DMS79 treated with DMSO at 0.1 percent for 48 hours (cell line): Measurements from ENCODE around the gene MFSD12.
"Not testable (repeated sequence)": the region's sequence is repeated elsewhere in the genome, so short reads cannot be mapped to it uniquely, and the experiment has no call there.

Experiments used
- DNase-seq: peaks from one replicate; lab custom pipeline; 2025; lab: John Stamatoyannopoulos, UW

The MFSD12 gene

DNA sequence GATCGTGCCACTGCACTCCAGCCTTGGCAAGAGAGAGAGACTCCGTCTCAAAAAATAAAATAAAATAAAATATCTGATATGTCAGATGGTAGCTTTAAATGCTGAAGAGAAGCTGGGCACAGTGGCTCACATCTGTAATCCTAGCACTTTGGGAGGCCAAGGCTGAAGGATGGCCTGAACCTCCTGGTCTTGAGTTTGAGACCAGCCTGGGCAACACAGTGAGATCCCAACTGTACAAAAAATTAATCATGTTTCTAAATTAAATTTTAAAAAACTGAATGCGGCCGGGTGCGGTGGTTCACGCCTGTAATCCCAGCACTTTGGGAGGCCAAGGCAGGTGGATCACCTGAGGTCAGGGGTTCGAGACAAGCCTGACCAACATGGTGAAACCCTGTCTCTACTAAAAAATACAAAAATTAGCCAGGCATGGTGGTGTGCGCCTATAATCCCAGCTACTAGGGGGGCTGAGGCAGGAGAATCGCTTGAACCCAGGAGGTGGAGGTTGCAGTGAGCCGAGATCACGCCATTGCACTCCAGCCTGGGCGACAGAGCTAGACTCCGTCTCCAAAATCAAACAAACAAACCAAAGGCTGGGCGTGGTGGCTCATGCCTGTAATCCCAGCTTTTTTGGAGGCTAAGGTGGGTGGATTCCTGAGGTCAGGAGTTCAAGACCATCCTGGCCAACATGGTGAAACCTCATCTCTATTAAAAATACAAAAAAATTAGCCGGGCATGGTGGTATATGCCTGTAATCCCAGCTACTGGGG is 26.8 kb upstream of the MFSD12 start:
- DNase-seq = not testable (repeated sequence)

- not testable (repeated sequence) for DNase-seq
Measured at GRCh38 chr19:3581792-3582191, 24.4 kb upstream of the MFSD12 start.

- no peak for DNase-seq
Measured at GRCh38 chr19:3580156-3580934, 23.0 kb upstream of the MFSD12 start.

DNA sequence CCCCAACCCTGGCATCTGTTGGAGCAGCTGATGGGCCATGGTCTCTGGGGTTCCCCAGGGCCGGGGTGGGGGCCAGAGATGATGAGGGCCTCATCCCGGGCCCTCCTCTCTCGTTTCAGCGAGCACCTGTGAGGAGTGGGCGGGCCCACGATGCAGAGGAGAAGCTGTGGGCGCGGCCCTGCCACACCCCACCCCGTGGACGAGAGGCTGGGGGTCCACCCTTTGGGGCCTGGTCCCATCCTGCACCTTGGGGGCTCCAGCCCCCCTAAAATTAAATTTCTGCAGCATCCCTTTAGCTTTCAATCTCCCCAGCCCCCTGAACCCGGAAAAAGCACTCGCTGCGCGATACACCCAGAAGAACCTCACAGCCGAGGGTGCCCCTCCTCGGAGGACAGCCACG is 21.0 kb upstream of the MFSD12 start:
- DNase-seq = no peak

- DNase-seq = no peak
Measured at GRCh38 chr19:3577723-3578344, 20.4 kb upstream of the MFSD12 start.

DNA sequence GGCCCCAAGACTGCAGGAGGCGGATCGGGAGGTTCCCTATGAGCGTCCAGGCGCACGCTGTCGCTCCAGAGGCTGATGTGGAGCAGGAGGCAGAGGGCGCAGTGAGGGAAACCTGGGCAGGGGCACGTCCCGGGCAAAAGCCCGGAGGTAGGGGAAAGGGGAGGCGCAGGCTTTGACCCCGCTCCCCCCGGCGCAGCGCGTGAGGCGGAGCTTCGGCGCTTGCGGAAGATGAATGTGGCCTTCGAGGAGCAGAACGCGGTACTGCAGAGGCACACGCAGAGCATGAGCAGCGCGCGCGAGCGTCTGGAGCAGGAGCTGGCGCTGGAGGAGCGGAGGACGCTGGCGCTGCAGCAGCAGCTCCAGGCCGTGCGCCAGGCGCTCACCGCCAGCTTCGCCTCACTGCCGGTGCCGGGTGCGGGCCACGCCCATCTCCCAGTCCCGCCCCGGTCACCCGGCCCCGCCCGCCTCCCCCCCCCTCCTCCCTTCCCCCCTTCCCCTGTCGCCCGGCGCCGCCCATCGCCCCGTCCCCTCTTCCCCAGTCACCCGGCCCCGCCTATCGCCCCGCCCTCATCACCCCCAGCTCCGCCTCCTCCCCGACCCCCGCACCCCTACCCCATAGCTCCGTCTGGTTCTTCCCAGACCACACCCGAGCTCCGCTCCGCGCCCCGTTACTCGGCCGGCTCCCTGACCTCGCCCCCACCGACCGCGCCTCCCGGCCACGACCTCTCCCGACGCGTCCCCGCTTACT is 19.5 kb upstream of the MFSD12 start:
- no peak for DNase-seq

DNA sequence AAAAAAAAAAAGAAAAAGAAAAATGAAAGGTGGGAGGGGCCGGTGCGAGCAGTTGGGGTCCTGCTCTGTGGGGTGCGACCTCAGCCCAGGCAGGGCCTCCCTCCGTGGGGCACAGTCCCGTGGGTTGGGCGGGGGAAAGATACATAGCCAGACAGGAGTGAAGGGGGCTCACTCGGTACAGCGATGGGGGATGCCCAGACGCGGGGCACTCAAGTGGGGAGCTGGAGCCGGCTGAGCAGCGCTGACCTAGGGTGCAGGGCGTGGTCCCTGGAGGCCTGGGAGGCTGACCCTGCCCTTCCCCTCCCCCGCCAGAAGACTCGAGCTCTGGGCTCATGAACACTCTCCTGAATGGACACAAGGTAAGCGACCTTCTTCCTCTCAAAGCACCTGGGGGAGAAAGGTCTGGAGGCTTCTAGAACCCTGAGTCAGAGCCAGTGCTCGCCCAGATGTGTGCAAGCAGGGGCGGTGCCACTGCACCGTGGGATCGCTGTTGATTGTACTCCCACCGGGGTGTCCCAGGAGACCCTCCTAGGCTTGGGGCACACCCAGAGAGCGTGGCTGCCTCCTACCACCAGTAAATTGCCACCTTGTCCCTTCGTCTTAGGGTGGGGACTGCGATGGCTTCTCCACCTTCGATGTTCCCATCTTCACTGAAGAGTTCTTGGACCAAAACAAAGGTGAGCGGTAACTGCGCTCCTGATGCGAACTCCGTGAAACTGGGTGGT is 18.7 kb upstream of the MFSD12 start:
- DNase-seq = no peak

GRCh38 chr19:3575260-3575741 is 17.9 kb upstream of the MFSD12 start:
- no peak for DNase-seq

- DNase-seq = no peak
Measured at GRCh38 chr19:3573858-3574637, 16.7 kb upstream of the MFSD12 start.

DNA sequence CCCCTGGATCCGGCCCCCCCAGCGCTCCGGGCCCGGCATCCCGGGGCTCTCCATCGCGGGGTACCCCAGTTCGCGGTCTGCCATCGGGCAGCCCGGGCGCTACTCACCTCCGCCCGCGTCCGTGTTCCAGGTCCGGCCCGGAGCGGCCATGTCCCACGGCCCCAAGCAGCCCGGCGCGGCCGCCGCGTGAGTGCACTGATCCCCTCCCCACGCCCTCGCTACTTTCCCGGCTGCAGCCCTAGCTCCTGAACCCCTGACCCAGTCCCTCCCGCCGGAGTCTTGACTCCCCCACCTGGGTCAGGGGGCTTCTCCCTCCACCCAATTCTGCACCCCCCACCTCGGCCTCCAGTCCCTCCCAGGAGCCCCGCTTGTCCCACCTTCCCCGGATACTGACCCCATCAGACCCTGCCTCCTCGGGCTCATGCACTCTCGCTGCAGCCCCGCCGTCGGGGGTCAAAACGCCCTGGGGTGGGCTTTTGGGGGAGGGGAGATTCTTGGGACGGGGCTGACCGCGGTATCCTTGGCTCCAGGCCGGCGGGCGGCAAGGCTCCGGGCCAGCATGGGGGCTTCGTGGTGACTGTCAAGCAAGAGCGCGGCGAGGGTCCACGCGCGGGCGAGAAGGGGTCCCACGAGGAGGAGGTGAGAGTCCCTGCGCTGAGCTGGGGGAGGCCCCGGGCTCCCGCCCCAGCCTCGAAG is 15.9 kb upstream of the MFSD12 start:
- no peak for DNase-seq

DNA sequence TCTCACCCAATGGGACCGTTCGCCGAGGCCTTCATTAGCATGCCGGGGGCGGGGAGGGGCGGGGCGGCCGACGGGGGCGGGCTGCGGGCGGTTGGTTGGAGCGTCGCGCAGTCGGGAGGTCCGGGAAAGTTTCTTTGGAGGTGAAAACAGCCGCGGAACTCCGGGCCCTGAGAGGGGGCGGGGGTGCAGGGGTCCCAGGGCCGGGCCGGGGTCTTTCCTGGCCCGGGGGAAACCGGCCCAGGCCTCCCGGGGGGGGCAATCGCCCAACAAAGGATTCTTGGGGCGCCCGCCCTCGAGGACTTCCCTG is 15.4 kb upstream of the MFSD12 start, which contains the start of gene HMG20B:
TSS of gene HMG20B (plus strand) at position 90 of the 307 bp plus-strand sequence. CDS start 366 bp downstream, outside the sequence.
- DNase-seq = no peak

GRCh38 chr19:3572132-3572854 is 14.9 kb upstream of the MFSD12 start:
- DNase-seq = peak; percentile 96

DNA sequence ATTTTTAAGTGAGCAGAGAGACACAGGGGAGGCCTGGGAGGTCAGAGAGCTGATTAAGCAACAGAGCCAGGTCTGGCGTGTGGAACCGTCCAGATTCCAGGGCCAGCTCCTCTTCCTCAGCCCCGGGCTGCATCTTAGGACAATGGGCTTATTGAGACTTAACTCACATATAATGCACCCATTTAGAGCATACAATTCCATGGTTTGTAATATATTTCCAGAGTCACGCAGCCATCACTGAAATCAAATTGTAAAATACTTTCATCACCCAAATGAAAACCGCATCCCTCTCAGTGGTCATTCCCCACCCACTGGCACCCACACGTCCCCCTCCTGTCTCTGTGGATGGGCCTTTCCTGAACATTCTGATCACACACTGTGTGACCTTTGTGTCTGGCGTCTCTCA is 13.2 kb upstream of the MFSD12 start:
- DNase-seq = no peak

DNA sequence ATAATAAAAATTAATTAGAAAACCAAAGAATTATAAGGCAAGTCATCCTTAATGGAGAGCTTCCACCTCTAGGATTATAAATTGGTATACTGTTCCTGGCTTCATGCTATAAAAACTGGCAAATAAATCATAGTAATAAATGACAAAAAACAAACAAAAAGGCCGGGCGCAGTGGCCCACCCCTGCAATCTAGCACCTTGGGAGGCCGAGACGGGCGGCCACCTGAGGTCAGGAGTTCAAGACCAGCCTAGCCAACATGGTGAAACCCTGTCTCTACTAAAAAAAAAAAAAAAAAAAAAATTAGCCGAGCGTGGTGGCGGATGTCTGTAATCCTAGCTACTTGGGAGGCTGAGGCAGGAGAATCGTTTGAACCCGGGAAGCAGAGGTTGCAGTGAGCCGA is 12.7 kb upstream of the MFSD12 start:
- not testable (repeated sequence) for DNase-seq

DNA sequence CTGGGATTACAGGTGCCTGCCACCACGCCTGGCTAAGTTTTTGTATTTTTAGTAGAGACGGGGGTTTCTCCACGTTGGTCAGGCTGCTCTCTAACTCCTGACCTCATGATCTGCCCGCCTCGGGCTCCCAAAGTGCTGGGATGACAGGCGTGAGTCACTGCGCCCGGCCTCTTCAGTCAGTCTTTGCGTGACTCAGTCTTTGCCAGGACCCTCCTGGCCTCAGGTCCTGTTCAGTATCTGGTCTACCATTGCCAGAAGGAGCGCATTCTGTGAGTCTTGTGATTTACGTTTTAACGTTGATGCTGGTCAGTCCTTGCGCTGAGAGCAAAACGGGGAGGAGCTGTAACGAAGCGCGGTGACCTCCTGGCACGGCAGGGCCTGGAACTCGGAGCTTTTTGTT is 7.8 kb upstream of the MFSD12 start:
- DNase-seq = no peak

GRCh38 chr19:3563709-3564524 is 6.5 kb upstream of the MFSD12 start:
- DNase-seq = no peak

- DNase-seq = peak; percentile 6
Measured at GRCh38 chr19:3556978-3557460, 367 bp downstream of the MFSD12 start.

DNA sequence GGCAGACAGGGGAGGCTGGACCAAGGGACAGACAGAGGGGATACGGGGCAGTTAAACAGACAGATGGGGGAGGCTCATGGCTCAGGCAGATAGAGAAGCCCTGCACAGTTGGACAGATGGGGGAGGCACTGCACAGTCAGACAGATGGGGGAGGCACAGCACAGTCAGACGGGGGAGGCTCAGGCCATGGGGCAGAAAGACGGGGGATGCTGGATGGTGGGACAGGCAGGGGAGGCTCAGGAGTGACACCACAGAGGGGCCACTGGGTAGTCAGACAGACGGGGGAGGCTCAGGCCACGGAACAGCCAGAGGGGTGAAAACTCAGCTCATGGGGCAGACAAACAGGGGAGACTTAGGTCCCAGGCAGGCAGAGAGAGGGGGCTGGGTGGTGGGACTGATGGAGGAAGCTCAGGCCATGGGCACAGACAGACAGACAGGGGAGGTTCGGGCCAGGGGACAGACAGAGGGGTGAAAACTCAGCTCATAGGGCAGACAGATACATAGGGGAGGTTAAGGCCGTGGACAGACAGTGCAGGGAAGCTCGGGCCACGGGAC is 886 bp downstream of the MFSD12 start:
- no peak for DNase-seq
